ENCODE results near the gene FRRS1L. TPM values are rescaled to one million over a fixed set of nuclear protein-coding genes. Genes with fewer than 3 reads are reported as not detected.

The FRRS1L gene
- total RNA-seq: 0.13 and 1.8 TPM in 2 replicates

GRCh38 chr9:109166771-109167601 is at the start of gene FRRS1L:
TSS of gene FRRS1L (minus strand) at chr9:109167249. CDS start at chr9:109167138, 111 bp downstream.

GRCh38 chr9:109119439-109120203 is 47.4 kb downstream of the FRRS1L start, which contains the start of gene TMEM245:
TSS of gene TMEM245 (minus strand) at chr9:109119947. CDS start at chr9:109119913, 34 bp downstream.

Other genes with a start within 250 kb of the FRRS1L start
- 10.1 and 20.3 TPM in 2 replicates for gene ELP1, start 233.1 kb downstream of the FRRS1L start, total RNA-seq
- gene ABITRAM, start 232.8 kb downstream of the FRRS1L start, total RNA-seq: 8.1 and 8.5 TPM in 2 replicates
- 13.7 and 48.1 TPM in 2 replicates for gene CTNNAL1, start 153.8 kb downstream of the FRRS1L start, total RNA-seq
- gene TMEM245, start 47.3 kb downstream of the FRRS1L start, total RNA-seq: 29.0 and 36.2 TPM in 2 replicates
- 1.7 TPM in 1 of 2 replicates, not detected in the other for gene EPB41L4B, start 153.8 kb upstream of the FRRS1L start, total RNA-seq

All from epithelial cell of alveolus of lung (primary cell).